ENCODE measurements around the gene CRYBB1. TPM values are rescaled to one million over a fixed set of nuclear protein-coding genes. Genes with fewer than 3 reads are reported as not detected.

Gene CRYBB1
- total RNA-seq, 4 donors from 2014 or later, result 1.0 TPM; not detected in 3

- H3K27me3 ChIP-seq, result peaks cover 28% of the 10 kb centered on the region
- peaks cover 9 to 23% of the 10 kb centered on the region in 2 donors for H3K4me1 ChIP-seq
- intact Hi-C loops (cut with DNase I), result loop anchor here (10.0 kb wide), 1 partner anchor 296 kb away; no protein-coding TSS in a partner anchor
- TF ChIP-seq CTCF (IDR thresholded peaks at IDR 0.05) (no peak), POLR2A (IDR thresholded peaks at IDR 0.05) (no peak)
- no peak for DNase-seq
- no peak overlapping the region for H3K27ac ChIP-seq
- no peaks in the 10 kb centered on the region for H3K36me3 ChIP-seq
- no peak overlapping the region for H3K4me3 ChIP-seq (replicated peaks in 1 of 3)
- no peaks in the 10 kb centered on the region for H3K9me3 ChIP-seq
- 74 to 75% methylated on average over 7 of the region's 7 CpGs for WGBS, 2 donors
These were observed 43.2 kb upstream of the CRYBB1 start for GRCh38 chr22:26660961-26661578.

- Histone ChIP-seq H3K9me3 (no peaks in the 10 kb centered on the region), H3K4me3 (replicated peaks in 1 of 3) (no peak overlapping the region), H3K4me1 (peaks cover 9 to 23% of the 10 kb centered on the region in 2 donors), H3K36me3 (no peaks in the 10 kb centered on the region), H3K27me3 (peaks cover 28% of the 10 kb centered on the region), H3K27ac (no peak overlapping the region)
- 79 to 93% methylated on average over 6 of the region's 6 CpGs for WGBS, 2 donors
- DNase-seq, result no peak
- TF ChIP-seq CTCF (IDR thresholded peaks at IDR 0.05) (no peak), POLR2A (IDR thresholded peaks at IDR 0.05) (no peak)
- intact Hi-C loops (cut with DNase I), result loop anchor here (10.0 kb wide), 1 partner anchor 296 kb away; no protein-coding TSS in a partner anchor
These were observed 42.5 kb upstream of the CRYBB1 start for GRCh38 chr22:26660356-26660755.

GRCh38 chr22:26658671-26659478 lies 41.0 kb upstream of the CRYBB1 start:
- no peak for TF ChIP-seq POLR2A (IDR thresholded peaks at IDR 0.05)
- TF ChIP-seq CTCF (IDR thresholded peaks at IDR 0.05), result no peak
- Histone ChIP-seq H3K9me3 (no peaks in the 10 kb centered on the region), H3K36me3 (no peaks in the 10 kb centered on the region), H3K4me3 (replicated peaks in 1 of 3) (peak overlapping the region in 1 of 3 donors; percentile 9), H3K4me1 (peaks cover 9 to 23% of the 10 kb centered on the region in 2 donors), H3K27ac (no peak overlapping the region), H3K27me3 (peaks cover 28% of the 10 kb centered on the region)
- intact Hi-C loops (cut with DNase I), result no loop called here
- WGBS, 2 donors, result 5% methylated on average over 21 to 22 of the region's 27 CpGs
- peak; percentile 29 to 33 for DNase-seq

GRCh38 chr22:26658161-26658560 lies 40.3 kb upstream of the CRYBB1 start:
- intact Hi-C loops (cut with DNase I), result no loop called here
- Histone ChIP-seq H3K27ac (no peak overlapping the region), H3K4me1 (peaks cover 9 to 23% of the 10 kb centered on the region in 2 donors), H3K27me3 (peaks cover 28% of the 10 kb centered on the region), H3K9me3 (no peaks in the 10 kb centered on the region), H3K4me3 (replicated peaks in 1 of 3) (peak overlapping the region in 1 of 3 donors; percentile 9), H3K36me3 (no peaks in the 10 kb centered on the region)
- 5% methylated on average over 11 of the region's 11 CpGs for WGBS, 2 donors
- TF ChIP-seq CTCF (IDR thresholded peaks at IDR 0.05), result no peak
- no peak for DNase-seq
